MM.1S (cell line): ENCODE data around the gene TIAM1.

Experiments used
- DNase-seq: peaks from one replicate; pipeline ENCODE4 v3.0.0-alpha.2; 2015
- H2AFZ ChIP-seq: fragments of 300-600 bp; sonication (generic); 2 replicates; pipeline ENCODE4 v1.6.0; 2016; ENCODE audit warnings: antibody characterized with exemption, low read length
- H3F3A ChIP-seq: fragments of 300-600 bp; sonication (generic); 2 replicates; pipeline ENCODE4 v1.6.1; 2016; ENCODE audit warnings: mild to moderate bottlenecking, antibody characterized with exemption, low read length, moderate library complexity, mixed read lengths; ENCODE audit not compliant: insufficient read depth
- H3K27ac ChIP-seq: fragments of 300-600 bp; sonication (generic); 2 replicates; pipeline ENCODE4 v1.5.1; 2016; ENCODE audit warnings: mild to moderate bottlenecking, low read length
- H3K27me3 ChIP-seq: fragments of 300-600 bp; sonication (generic); replicated peaks from 2 replicates; pipeline ENCODE4 v1.6.0; 2016; ENCODE audit warnings: low read length; ENCODE audit not compliant: insufficient read depth
- H3K36me3 ChIP-seq: fragments of 300-600 bp; sonication (generic); replicated peaks from 2 replicates; pipeline ENCODE4 v1.6.1; 2016; ENCODE audit warnings: mild to moderate bottlenecking, low read length, mixed read lengths; ENCODE audit not compliant: insufficient read depth
- H3K4me1 ChIP-seq: fragments of 300-600 bp; sonication (generic); 2 replicates; pipeline ENCODE4 v1.6.1; 2016; ENCODE audit warnings: low read length, mixed read lengths
- H3K4me2 ChIP-seq: fragments of 300-600 bp; sonication (generic); 2 replicates; pipeline ENCODE4 v1.6.0; 2016; ENCODE audit warnings: low read depth, low read length
- H3K4me3 ChIP-seq: fragments of 300-600 bp; sonication (generic); 2 replicates; pipeline ENCODE4 v1.5.1; 2016; ENCODE audit warnings: low read length, mixed read lengths
- H3K79me2 ChIP-seq: fragments of 300-600 bp; sonication (generic); 2 replicates; pipeline ENCODE4 v1.6.1; 2016; ENCODE audit warnings: mixed run types, low read length, mixed read lengths
- H3K9ac ChIP-seq: fragments of 300-600 bp; sonication (generic); 2 replicates; pipeline ENCODE4 v1.6.1; 2016; ENCODE audit warnings: low read length, mixed read lengths
- H3K9me2 ChIP-seq: fragments of 300-600 bp; sonication (generic); replicated peaks from 2 replicates; pipeline ENCODE4 v1.6.1; 2016; ENCODE audit warnings: mild to moderate bottlenecking, low read length, mixed read lengths; ENCODE audit not compliant: insufficient read depth
- H3K9me3 ChIP-seq: fragments of 300-600 bp; sonication (generic); replicated peaks from 2 replicates; pipeline ENCODE4 v1.6.1; 2016; ENCODE audit warnings: mild to moderate bottlenecking, low read length, mixed read lengths; ENCODE audit not compliant: insufficient read depth
- H4K20me1 ChIP-seq: fragments of 300-600 bp; sonication (generic); 2 replicates; pipeline ENCODE4 v1.6.1; 2016; ENCODE audit warnings: mild to moderate bottlenecking, low read length, moderate library complexity, mixed read lengths; ENCODE audit not compliant: insufficient read depth
- CTCF ChIP-seq: fragments of 300-600 bp; sonication (generic); IDR thresholded peaks from 2 replicates; pipeline ENCODE4 v1.5.1; 2016; ENCODE audit warnings: antibody characterized with exemption, low read length, mixed read lengths
- EZH2 ChIP-seq: fragments of 300-600 bp; sonication (generic); optimal IDR thresholded peaks from 2 replicates; pipeline ENCODE3; 2017; ENCODE audit warnings: low read depth, mild to moderate bottlenecking, antibody characterized with exemption, low read length, mixed read lengths
- EZH2phosphoT487 ChIP-seq: fragments of 300-600 bp; sonication (generic); IDR thresholded peaks from 2 replicates; pipeline ENCODE4 v1.6.1; 2018; ENCODE audit warnings: antibody characterized with exemption, low read length

TIAM1 gene

GRCh38 chr21:31203431-31204054 is 140.5 kb downstream of the TIAM1 start:
- TF ChIP-seq CTCF (no peak), EZH2 (no peak)
- H3F3A ChIP-seq: no peaks in the 10 kb centered on the region
- H3K9ac ChIP-seq: no peak overlapping the region
- no peaks in the 10 kb centered on the region for H4K20me1 ChIP-seq
- no peaks in the 10 kb centered on the region for H3K9me2 ChIP-seq
- no peak overlapping the region for H3K27ac ChIP-seq
- H2AFZ ChIP-seq: no peak overlapping the region
- no peaks in the 10 kb centered on the region for H3K27me3 ChIP-seq
- H3K79me2 ChIP-seq: no peaks in the 10 kb centered on the region
- H3K36me3 ChIP-seq: no peaks in the 10 kb centered on the region
- H3K4me1 ChIP-seq: no peaks in the 10 kb centered on the region
- no peak overlapping the region for H3K4me3 ChIP-seq
- DNase-seq: no peak
- H3K4me2 ChIP-seq: no peak overlapping the region
- no peaks in the 10 kb centered on the region for H3K9me3 ChIP-seq

- Histone ChIP-seq H3K4me1 (no peaks in the 10 kb centered on the region), H2AFZ (no peak overlapping the region), H4K20me1 (no peaks in the 10 kb centered on the region), H3K27ac (no peak overlapping the region), H3K36me3 (no peaks in the 10 kb centered on the region), H3K4me2 (no peak overlapping the region), H3K27me3 (no peaks in the 10 kb centered on the region), H3F3A (no peaks in the 10 kb centered on the region), H3K4me3 (no peak overlapping the region), H3K9ac (no peak overlapping the region), H3K79me2 (no peaks in the 10 kb centered on the region), H3K9me2 (no peaks in the 10 kb centered on the region), H3K9me3 (no peaks in the 10 kb centered on the region)
- TF ChIP-seq EZH2phosphoT487: no peak
- TF ChIP-seq CTCF: no peak
- TF ChIP-seq EZH2: no peak
- no peak for DNase-seq
These were observed 142.5 kb downstream of the TIAM1 start for GRCh38 chr21:31201548-31201947.

GRCh38 chr21:31201144-31201543 is 142.9 kb downstream of the TIAM1 start:
- TF ChIP-seq EZH2phosphoT487 (no peak), EZH2 (no peak), CTCF (no peak)
- no peaks in the 10 kb centered on the region for H4K20me1 ChIP-seq
- H3K9ac ChIP-seq: no peak overlapping the region
- H3K36me3 ChIP-seq: no peaks in the 10 kb centered on the region
- H3K79me2 ChIP-seq: no peaks in the 10 kb centered on the region
- no peak overlapping the region for H3K4me3 ChIP-seq
- no peak overlapping the region for H3K4me2 ChIP-seq
- H3K4me1 ChIP-seq: no peaks in the 10 kb centered on the region
- no peaks in the 10 kb centered on the region for H3K9me3 ChIP-seq
- H3K27me3 ChIP-seq: no peaks in the 10 kb centered on the region
- no peaks in the 10 kb centered on the region for H3F3A ChIP-seq
- DNase-seq: no peak
- no peaks in the 10 kb centered on the region for H3K9me2 ChIP-seq
- no peak overlapping the region for H2AFZ ChIP-seq
- no peak overlapping the region for H3K27ac ChIP-seq
